Natural killer cell (primary cell): Measurements from ENCODE around the gene RBP3. TPM values are rescaled to one million over a fixed set of nuclear protein-coding genes. Genes with fewer than 3 reads are reported as not detected.

Source experiments
- ATAC-seq, 3 donors: fragments of 150-1000 bp in 2 of 3; fragments of 200-7000 bp in 1 of 3; cut with Tn5 transposase; 1 replicate in 1 of 3; 2 replicates in 2 of 3; pipeline ENCODE4 v1.10.0; 2021; ENCODE audit warnings: mild to moderate bottlenecking in 2 of 3, moderate library complexity in 2 of 3
- DNase-seq, 2 donors: peaks; one replicate each; pipeline versions ENCODE4 v3.0.0 to v3.0.0-alpha.2; 2013 to 2021; ENCODE audit warnings: mixed read lengths in 1 of 2
- H3K27ac ChIP-seq: one replicate; pipeline ENCODE4 v1.5.1; 2013; ENCODE audit warnings: mild to moderate bottlenecking, low read length
- H3K27me3 ChIP-seq: one replicate; pipeline ENCODE4 v1.6.1; 2013; ENCODE audit warnings: low read length; ENCODE audit not compliant: control insufficient read depth, insufficient read depth
- H3K36me3 ChIP-seq: one replicate; pipeline ENCODE4 v1.6.1; 2013; ENCODE audit warnings: low read length; ENCODE audit not compliant: control insufficient read depth, insufficient read depth
- H3K4me1 ChIP-seq: one replicate; pipeline ENCODE4 v1.6.1; 2013; ENCODE audit warnings: low read length; ENCODE audit not compliant: control insufficient read depth, insufficient read depth
- H3K4me3 ChIP-seq: one replicate; pipeline ENCODE4 v1.5.1; 2013; ENCODE audit warnings: low read length
- H3K9me3 ChIP-seq: one replicate; pipeline ENCODE4 v1.6.1; 2013; ENCODE audit warnings: low read length; ENCODE audit not compliant: control insufficient read depth, insufficient read depth
- H3K27ac Mint-ChIP-seq, 2 donors: one replicate each; pipeline ENCODE4 v1.8.0; 2022; ENCODE audit warnings: mild to moderate bottlenecking in 2 of 2, mixed read lengths in 2 of 2, moderate library complexity in 1 of 2
- H3K27me3 Mint-ChIP-seq, 2 donors: one replicate each; pipeline ENCODE4 v1.8.0; 2022; ENCODE audit warnings: low read depth in 2 of 2, mixed read lengths in 2 of 2
- H3K36me3 Mint-ChIP-seq: one replicate; pipeline ENCODE4 v1.8.0; 2022; ENCODE audit warnings: mixed read lengths
- H3K4me1 Mint-ChIP-seq, 2 donors: one replicate each; pipeline ENCODE4 v1.8.0; 2022; ENCODE audit warnings: mixed read lengths in 2 of 2
- H3K4me3 Mint-ChIP-seq: one replicate; pipeline ENCODE4 v1.8.0; 2022; ENCODE audit warnings: mild to moderate bottlenecking, moderate library complexity, mixed read lengths
- H3K9me3 Mint-ChIP-seq, 2 donors: one replicate each; pipeline ENCODE4 v1.8.0; 2022; ENCODE audit warnings: mixed read lengths in 2 of 2
- CTCF ChIP-seq: fragments of 200-600 bp; IDR thresholded peaks from one replicate; pipeline ENCODE4 v1.8.0; 2022; ENCODE audit warnings: antibody characterized with exemption
- WGBS: methylation state at CpG from one replicate; pipeline ENCODE4 v1.1.7; 2013; ENCODE audit warnings: missing lambda C conversion rate; ENCODE audit not compliant: insufficient coverage; 5-methylcytosine and 5-hydroxymethylcytosine counted together
- intact Hi-C: fragments of 100-400 bp; cut with micrococcal nuclease; formaldehyde crosslinking; loops from one replicate; pipeline ENCODE4 v1.14.2; 2022
- total RNA-seq, 4 donors: library from RNA; stranded (reverse); fragments of 120-200 nt in 1 of 4; gene quantifications; one replicate each; pipeline versions ENCODE4 v1.2.3 to v1.2.4, GENCODE V29; 2013 to 2022

The RBP3 gene
- total RNA-seq, 3 donors from 2014 or later (not counting 1 experiment from before 2014, with no cell fraction given): not detected

- H3K4me1 Mint-ChIP-seq: no peaks in the 10 kb centered on the region
- H3K27ac Mint-ChIP-seq: no peak overlapping the region
- H3K4me3 ChIP-seq: no peak overlapping the region
- intact Hi-C loops: no loop called here
- H3K27ac ChIP-seq: no peak overlapping the region
- H3K9me3 ChIP-seq: no peaks in the 10 kb centered on the region
- no peaks in the 10 kb centered on the region for H3K36me3 Mint-ChIP-seq
- H3K27me3 ChIP-seq: peaks cover 2% of the 10 kb centered on the region
- H3K4me3 Mint-ChIP-seq: no peak overlapping the region
- TF ChIP-seq CTCF: no peak
- H3K36me3 ChIP-seq: no peaks in the 10 kb centered on the region
- H3K4me1 ChIP-seq: no peaks in the 10 kb centered on the region
- DNase-seq (no peak), ATAC-seq (no peak)
- 4% methylated on average over 57 of the region's 57 CpGs for WGBS
- H3K27me3 Mint-ChIP-seq: peaks cover 17 to 33% of the 10 kb centered on the region in 2 donors
- no peaks in the 10 kb centered on the region for H3K9me3 Mint-ChIP-seq
Measured at GRCh38 chr10:47300429-47300931, 47.7 kb upstream of the RBP3 start.

- intact Hi-C loops: no loop called here
- Histone ChIP-seq H3K27ac (no peak overlapping the region), H3K27me3 (peaks cover 2% of the 10 kb centered on the region), H3K4me3 (no peak overlapping the region), H3K36me3 (no peaks in the 10 kb centered on the region), H3K4me1 (no peaks in the 10 kb centered on the region), H3K9me3 (no peaks in the 10 kb centered on the region)
- Mint-ChIP-seq H3K27me3 (peaks cover 16 to 27% of the 10 kb centered on the region in 2 donors), H3K4me3 (no peak overlapping the region), H3K9me3 (no peaks in the 10 kb centered on the region), H3K36me3 (no peaks in the 10 kb centered on the region), H3K27ac (no peak overlapping the region), H3K4me1 (no peaks in the 10 kb centered on the region)
- DNase-seq (no peak), ATAC-seq (no peak)
- no peak for TF ChIP-seq CTCF
- 88% methylated on average over 2 of the region's 2 CpGs for WGBS
Measured at GRCh38 chr10:47301833-47302232, 46.3 kb upstream of the RBP3 start.

GRCh38 chr10:47303105-47303504 lies 45.1 kb upstream of the RBP3 start:
- H3K9me3 ChIP-seq: no peaks in the 10 kb centered on the region
- peaks cover 12 to 23% of the 10 kb centered on the region in 2 donors for H3K27me3 Mint-ChIP-seq
- TF ChIP-seq CTCF: no peak
- 94% methylated on average over 7 of the region's 7 CpGs for WGBS
- ATAC-seq (no peak), DNase-seq (no peak)
- no peaks in the 10 kb centered on the region for H3K9me3 Mint-ChIP-seq
- H3K36me3 ChIP-seq: no peaks in the 10 kb centered on the region
- no peaks in the 10 kb centered on the region for H3K4me1 ChIP-seq
- H3K36me3 Mint-ChIP-seq: no peaks in the 10 kb centered on the region
- no peak overlapping the region for H3K4me3 Mint-ChIP-seq
- intact Hi-C loops: no loop called here
- no peaks in the 10 kb centered on the region for H3K4me1 Mint-ChIP-seq
- H3K27ac Mint-ChIP-seq: no peak overlapping the region
- H3K4me3 ChIP-seq: no peak overlapping the region
- peaks cover 2% of the 10 kb centered on the region for H3K27me3 ChIP-seq
- H3K27ac ChIP-seq: no peak overlapping the region

GRCh38 chr10:47303866-47304265 lies 44.3 kb upstream of the RBP3 start:
- H3K36me3 Mint-ChIP-seq: no peaks in the 10 kb centered on the region
- H3K4me3 Mint-ChIP-seq: no peak overlapping the region
- WGBS: 89% methylated on average over 6 of the region's 6 CpGs
- Histone ChIP-seq H3K27me3 (peaks cover 2% of the 10 kb centered on the region), H3K36me3 (no peaks in the 10 kb centered on the region), H3K4me1 (no peaks in the 10 kb centered on the region), H3K4me3 (no peak overlapping the region), H3K27ac (no peak overlapping the region), H3K9me3 (no peaks in the 10 kb centered on the region)
- no peak overlapping the region for H3K27ac Mint-ChIP-seq
- H3K27me3 Mint-ChIP-seq: peaks cover 12 to 23% of the 10 kb centered on the region in 2 donors
- DNase-seq: no peak
- no peak for TF ChIP-seq CTCF
- intact Hi-C loops: no loop called here
- no peaks in the 10 kb centered on the region for H3K9me3 Mint-ChIP-seq
- no peaks in the 10 kb centered on the region for H3K4me1 Mint-ChIP-seq
- no peak for ATAC-seq
